T-helper 2 cell (primary cell): ENCODE results near the gene EMX1.

ENCODE experiments used
- DNase-seq, 5 experiments: peaks; one replicate each; pipeline versions ENCODE4 v3.0.0 to v3.0.0-alpha.2; 2012 to 2022

Gene EMX1

GRCh38 chr2:72944804-72945449 lies 27.6 kb downstream of the EMX1 start:
- DNase-seq = no peak

GRCh38 chr2:72945450-72946019 lies 28.2 kb downstream of the EMX1 start:
- DNase-seq = no peak

- no peak for DNase-seq
Measured at GRCh38 chr2:72946466-72946865, 29.1 kb downstream of the EMX1 start.

GRCh38 chr2:72947952-72948830 lies 30.9 kb downstream of the EMX1 start:
- DNase-seq = no peak

GRCh38 chr2:72949045-72949444 lies 31.7 kb downstream of the EMX1 start:
- no peak for DNase-seq

GRCh38 chr2:72949642-72950041 lies 32.3 kb downstream of the EMX1 start:
- DNase-seq = no peak

GRCh38 chr2:72950558-72951255 lies 33.4 kb downstream of the EMX1 start:
- no peak for DNase-seq

- DNase-seq = no peak
Measured at GRCh38 chr2:72951303-72952095, 34.2 kb downstream of the EMX1 start.

- DNase-seq = no peak
Measured at GRCh38 chr2:72952110-72952823, 34.9 kb downstream of the EMX1 start.

GRCh38 chr2:72952961-72953360 lies 35.6 kb downstream of the EMX1 start:
- no peak for DNase-seq

GRCh38 chr2:72953528-72953927 lies 36.2 kb downstream of the EMX1 start:
- DNase-seq = no peak

- peak in 2 of 5 experiments; percentile 11 to 88 for DNase-seq
Measured at GRCh38 chr2:72953976-72954375, 36.7 kb downstream of the EMX1 start.

GRCh38 chr2:72954376-72955227 lies 37.3 kb downstream of the EMX1 start:
- DNase-seq = no peak

- no peak for DNase-seq
Measured at GRCh38 chr2:72955228-72956049, 38.1 kb downstream of the EMX1 start.

GRCh38 chr2:72956050-72956395 lies 38.7 kb downstream of the EMX1 start:
- DNase-seq = no peak

GRCh38 chr2:72956936-72957335 lies 39.6 kb downstream of the EMX1 start:
- no peak for DNase-seq

GRCh38 chr2:72958542-72959385 lies 41.4 kb downstream of the EMX1 start:
- no peak for DNase-seq

- no peak for DNase-seq
Measured at GRCh38 chr2:72959554-72959953, 42.2 kb downstream of the EMX1 start.
